HG03342 (cell line): ENCODE measurements around the gene PLA2G15.
A peak's percentile ranks its signal among the peaks of the same experiment; 100 is the strongest.

Source experiments
- ATAC-seq: cut with Tn5 transposase; IDR thresholded peaks from one replicate; pipeline ENCODE4 v1.9.1; 2021; ENCODE audit warnings: mild to moderate bottlenecking, moderate library complexity; ENCODE audit not compliant: unreplicated experiment

The PLA2G15 gene, protein sequence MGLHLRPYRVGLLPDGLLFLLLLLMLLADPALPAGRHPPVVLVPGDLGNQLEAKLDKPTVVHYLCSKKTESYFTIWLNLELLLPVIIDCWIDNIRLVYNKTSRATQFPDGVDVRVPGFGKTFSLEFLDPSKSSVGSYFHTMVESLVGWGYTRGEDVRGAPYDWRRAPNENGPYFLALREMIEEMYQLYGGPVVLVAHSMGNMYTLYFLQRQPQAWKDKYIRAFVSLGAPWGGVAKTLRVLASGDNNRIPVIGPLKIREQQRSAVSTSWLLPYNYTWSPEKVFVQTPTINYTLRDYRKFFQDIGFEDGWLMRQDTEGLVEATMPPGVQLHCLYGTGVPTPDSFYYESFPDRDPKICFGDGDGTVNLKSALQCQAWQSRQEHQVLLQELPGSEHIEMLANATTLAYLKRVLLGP

DNA sequence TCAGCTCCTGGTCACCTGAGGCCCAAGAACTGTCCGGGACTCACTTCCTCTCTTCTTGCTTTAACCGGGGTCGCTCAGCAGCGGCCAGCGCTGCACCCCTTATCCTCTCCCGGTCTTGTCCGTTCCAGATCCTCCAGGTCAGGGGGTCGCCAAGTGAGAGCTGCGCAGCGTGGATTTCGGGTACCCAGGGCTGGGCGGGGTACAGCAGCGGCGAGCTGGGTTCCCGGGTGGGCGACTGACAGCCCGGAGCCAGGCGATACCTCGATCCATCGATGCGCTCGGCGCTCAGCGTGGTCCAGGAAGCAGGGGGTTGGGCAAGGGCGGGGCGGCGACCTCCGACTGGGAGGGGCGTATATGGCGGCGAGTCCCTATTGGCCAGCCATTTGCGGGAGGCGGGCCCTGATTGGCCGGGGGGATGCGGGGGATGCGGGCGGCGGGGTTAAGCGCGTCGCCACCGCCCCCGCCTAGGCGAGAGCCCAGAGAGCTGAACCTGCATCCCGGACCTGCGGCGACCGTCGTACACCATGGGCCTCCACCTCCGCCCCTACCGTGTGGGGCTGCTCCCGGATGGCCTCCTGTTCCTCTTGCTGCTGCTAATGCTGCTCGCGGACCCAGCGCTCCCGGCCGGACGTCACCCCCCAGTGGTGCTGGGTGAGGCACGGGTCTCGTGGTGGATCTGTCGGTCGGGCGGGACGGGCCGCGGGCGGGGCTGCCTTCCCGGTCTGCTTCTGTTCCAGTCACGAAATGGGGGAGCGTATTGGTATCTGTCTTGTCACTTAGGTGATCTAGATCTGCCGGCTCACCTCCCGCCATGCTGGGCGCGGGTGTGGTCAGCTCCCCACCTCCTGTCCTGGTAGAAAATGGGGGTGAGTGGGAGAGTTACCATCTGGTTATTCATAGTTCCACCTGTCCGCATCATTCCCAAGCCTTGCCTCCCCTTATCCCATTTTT is at the start of gene PLA2G15:
TSS of gene PLA2G15 (plus strand) at position 471 of the 951 bp plus-strand sequence. CDS start at position 525, 54 bp downstream.
- ATAC-seq, result peak; percentile 84

DNA sequence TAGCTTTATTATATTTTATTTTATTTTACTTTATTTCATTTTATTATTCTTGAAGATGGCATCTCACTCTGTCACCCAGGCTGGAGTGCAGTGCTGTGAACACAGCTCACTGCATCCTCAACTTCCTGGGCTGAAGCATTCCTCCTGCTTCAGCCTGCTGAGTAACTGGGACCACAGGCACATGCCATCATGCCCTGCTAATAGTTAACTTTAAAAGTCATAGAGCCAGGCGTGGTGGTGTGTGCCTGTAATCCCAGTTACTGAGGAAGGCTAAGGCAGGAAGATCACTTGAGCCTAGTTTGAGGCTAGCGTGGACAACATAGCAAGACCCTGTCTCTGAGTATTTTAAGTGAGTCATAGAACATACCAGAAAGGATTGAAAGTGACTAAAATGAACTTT is 47.9 kb upstream of the PLA2G15 start:
- ATAC-seq, result no peak

DNA sequence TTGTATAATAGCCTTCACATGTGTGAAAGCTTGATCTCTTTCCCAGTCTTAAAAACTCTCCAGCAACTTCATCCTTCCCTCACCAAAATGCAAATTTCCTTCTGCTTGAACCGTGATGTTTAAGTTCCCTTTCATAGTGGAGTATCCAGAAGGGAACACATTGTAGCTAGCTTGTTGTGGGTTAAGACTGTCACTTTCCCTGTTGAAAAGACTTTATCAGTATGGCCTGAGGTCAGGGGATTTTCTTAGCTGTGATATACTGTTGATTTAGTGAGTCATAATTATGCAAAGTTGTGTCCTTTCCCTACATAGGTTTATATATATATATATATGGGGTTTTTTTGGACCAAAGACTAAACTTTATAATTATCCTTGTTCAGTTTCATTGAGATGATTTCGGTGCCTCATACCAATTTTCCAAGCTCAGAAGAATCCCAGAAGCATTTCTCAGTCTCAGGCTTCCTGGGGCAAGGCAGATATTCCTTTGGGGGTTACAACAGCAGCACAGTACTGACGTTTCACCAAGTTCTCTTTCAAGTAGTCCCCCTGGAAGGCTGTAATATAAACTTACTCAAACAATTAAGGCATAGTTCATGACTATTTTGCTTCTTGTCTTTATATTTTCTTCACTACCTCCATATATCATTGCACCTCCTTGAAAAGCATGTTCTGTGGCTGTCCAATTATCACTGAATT is 44.9 kb upstream of the PLA2G15 start:
- no peak for ATAC-seq

DNA sequence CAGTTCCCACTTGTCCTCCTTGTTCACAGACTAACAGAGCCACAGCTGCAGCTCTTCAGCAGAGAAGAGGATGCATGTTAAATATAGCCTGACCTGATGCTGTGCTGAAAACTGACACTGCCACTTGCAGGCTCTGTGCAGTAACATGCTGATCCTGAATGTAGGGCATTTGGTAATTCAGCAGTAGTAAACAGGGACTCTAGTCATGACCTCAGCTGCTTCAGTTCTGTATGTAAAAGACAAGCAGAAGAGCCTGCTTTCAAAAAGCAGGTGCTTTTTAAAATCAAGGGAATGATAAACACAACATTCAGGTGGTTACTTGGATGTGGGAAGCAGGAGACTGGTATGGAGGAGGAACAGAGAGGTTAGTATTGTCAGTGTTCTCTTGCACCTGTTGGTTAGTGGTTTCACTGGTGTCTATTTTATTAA is 43.1 kb upstream of the PLA2G15 start:
- no peak for ATAC-seq

DNA sequence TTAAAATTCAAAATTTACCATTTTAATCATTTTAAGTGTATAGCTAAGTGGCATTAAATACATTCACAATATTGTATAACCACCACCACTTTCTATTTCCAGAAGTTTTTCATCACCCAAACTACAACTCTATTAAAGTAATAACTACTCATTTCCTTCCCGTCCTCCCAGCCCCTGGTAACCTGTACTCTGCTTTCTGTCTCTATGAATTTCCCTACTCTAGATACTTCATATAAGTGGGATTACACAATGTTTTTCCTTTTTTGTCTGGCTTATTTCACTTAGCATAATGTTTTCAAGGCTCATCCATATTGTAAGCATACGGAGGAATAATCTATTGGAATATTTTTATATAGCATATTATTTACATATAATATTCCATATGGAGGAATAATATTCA is 38.9 kb upstream of the PLA2G15 start:
- no peak for ATAC-seq

DNA sequence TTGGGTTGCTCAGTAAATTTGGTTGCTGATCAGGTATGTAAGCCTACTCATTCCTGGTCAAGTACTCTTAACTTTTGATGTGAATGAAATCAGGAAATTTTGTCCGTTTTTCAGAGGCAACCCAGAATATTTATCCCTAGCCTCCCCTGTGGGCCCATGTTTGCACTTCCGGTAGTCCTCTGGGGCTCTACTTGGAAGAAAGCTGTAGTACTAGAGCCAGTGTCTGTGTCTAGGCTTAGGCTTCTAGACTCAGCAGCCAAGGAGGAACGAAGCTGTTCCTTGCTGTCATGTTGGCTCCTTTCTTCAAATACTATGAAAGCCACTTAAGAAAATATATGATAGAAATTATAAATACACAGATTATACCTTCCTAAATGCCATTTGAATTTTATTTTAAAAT is 30.4 kb upstream of the PLA2G15 start:
- ATAC-seq, result no peak

DNA sequence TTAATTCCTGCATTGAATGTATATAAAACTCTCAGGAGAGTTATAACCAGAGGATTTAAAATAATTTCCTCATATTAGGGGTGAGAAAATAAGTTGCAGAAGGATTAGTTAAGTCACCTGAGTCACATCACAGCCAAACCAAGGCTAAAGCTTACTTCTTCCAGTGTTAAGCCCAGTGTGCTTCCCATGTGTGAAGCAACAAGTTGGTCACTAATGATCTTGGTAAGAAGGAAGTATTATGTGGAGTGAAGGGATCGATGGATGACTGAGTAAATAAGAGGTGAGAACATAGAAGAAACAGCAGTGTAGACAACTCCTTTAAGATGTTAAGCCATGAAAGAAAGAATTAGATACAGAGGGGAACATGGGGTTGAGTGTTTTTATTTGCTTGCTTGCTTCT is 29.9 kb upstream of the PLA2G15 start:
- ATAC-seq, result no peak

DNA sequence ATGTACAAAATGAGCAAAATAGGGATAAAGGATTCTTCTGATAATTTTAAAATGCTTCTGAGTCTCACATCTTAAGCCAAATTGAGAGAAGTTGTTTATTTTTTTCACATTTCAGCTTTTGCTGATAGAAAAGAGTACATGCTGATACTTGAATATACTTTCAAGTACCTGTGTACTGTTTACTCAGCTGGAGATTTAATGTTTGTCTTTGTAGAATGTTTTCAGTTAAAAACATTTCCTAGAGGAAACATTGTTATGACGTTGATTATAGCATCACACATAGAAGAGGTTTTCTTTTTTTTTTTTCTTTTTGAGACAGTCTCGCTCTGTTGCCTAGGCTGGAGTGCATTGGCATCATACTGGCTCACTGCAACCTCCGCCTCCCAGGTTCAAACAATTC is 28.9 kb upstream of the PLA2G15 start:
- no peak for ATAC-seq

DNA sequence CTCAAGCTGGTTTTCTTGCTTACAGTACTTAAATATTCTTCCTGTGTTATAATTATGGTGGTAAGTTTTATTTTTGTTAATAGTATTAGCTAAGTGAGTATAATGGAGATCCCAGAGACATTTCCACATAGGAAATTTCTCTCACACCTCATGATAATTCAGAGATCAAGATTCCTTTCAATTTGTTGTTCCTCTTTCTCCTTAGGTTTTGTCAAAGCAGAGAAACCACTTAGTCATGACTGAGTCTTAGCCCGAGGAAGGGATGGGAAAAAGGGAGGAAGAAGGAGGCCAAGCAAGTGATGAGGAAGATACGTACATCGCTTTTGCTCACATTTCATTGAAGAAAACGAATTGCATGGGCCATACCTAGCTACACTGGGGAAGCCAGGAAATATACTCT is 27.7 kb upstream of the PLA2G15 start:
- no peak for ATAC-seq

DNA sequence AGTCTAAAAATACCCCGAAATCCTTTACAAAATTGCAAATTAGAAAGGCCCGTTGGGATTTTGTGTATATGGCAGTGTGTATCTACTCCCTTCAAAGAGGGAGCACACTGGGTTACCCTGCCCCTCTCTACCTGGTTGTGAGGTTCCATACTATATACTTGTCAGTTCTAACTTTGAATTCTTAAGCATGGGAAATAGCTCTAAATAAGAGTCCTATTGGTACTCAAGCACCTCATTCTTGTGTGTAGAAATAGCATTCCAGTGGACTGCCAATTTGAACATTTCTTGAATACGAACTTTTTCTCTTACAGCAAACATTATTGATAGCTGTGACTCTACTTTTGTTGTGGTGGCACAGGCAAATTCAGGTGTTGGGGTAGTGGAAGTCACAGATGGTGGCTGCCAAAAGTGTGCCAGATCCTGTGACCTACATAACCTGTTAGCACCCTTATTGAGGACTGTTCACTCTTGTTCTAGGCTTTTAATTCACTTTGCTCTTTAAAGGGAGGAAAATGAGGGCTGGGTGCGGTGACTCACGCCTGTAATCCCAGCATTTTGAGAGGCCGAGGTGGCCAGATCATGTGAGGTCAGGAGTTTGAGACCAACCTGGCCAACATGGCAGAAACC is 25.3 kb upstream of the PLA2G15 start:
- ATAC-seq, result no peak

DNA sequence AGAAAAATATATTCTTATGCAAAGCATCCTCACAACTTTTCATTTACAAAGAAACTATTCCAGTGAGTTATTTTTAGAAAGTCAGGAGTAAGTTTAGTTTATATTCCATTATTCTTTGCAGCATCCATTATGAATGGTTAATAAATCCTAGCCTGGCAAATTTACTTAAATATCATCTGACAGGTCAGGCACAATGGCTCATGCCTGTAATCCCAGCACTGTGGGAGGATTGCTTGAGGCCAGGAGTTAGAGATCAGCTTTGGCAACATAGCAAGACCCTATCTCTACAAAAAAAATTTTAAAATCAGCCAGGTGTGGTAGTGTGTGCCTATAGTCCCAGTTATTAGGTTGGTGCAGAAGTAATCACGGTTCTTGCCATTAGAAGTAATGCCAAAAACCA is 22.1 kb upstream of the PLA2G15 start:
- ATAC-seq, result no peak

DNA sequence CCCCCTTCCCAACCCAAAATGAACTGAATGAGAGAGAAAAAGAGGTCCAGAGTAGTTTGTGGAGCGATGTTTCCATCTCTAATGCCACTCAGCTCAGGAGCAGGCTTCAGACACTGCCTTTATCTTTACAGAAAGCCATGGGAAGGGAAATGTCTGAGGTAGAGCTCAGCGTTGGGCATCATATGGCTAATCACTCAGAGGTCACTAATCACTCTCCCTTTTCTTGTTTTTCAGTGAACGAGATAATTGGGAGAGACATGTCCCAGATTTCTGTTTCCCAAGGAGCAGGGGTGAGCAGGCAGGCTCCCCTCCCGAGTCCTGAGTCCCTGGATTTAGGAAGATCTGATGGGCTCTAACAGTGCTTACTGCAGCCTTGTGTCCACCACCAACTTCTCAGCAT is 19.1 kb upstream of the PLA2G15 start:
- no peak for ATAC-seq

DNA sequence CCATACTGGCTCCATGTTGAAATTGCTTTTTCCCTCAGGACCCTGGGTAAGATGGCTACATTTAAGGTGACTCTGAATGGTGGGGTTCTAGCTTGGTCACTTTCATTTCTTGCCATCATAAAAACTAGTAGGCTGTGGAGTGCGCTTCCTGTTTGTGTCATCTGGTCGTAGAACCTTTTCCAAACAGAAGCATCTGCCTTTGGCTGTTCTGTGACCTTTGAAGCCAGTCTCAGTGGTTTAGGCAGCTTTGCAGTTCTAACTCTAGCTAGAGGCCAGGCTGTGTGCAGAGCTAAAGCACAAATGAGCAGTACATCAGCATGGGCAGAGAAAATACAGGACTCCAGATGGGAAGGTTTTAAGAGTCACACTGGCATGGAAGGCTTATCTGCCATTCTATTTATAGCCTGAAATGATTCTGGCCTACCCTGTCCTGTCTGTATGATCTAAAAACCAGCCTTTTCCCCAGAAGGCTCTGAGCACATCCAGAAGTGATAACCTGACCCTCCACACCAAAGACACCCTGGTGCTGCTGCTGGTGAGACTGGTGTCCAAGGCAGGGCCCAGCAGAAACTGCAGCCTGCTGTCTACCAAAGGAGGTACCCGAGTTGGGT is 17.9 kb upstream of the PLA2G15 start:
- no peak for ATAC-seq

DNA sequence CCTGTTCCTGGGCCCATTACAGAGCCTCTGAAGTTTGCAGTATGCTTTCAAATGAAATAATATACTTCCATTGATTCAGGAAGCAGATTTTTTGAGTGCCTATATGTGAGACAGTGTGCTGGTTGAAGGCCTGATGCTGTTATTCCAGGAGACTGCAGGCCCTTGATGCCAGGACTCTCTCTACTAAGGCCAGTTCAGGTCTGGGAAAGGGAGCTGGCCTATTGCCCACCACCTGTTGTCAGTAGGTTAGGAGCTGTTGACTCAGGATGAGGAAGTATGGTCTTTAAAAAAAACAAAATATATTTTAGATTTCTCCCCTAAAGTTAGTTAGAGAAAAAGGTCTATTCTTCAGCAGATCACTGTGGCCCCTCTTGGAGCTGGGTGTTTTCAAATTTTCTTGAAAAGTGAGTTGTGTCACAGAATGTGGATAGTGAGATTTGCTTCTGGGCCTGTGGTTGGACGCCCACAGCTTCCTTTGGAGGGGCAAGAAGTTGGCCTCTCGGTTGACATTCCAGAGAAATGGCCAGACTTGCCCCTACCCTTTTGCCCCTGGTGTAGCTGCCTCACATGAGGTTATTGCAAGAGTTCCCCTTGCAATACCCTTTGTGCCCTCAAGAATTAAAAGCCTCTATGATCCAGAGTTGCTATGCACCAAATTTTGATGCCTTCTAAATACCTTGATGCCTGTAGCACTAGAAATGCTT is 17.2 kb upstream of the PLA2G15 start:
- ATAC-seq, result no peak

DNA sequence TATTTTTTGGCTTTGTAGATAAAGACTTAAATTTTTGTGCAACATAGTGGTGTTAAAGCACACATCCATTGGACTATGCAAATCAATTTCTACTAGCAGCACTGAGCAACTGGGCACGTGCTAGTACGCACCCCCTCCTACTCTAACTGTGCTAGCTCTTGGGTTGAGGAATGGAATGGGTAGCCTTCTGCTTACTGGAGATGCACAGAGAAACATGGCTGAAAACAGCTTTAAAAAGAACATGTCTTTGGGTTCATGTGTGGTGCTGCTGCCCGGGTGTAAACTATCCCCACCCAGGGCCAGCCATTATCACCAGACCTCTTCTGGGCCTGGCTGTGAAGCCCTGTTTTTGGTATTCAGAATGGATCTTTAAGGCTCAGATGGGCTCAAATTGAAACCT is 16.5 kb upstream of the PLA2G15 start:
- no peak for ATAC-seq

DNA sequence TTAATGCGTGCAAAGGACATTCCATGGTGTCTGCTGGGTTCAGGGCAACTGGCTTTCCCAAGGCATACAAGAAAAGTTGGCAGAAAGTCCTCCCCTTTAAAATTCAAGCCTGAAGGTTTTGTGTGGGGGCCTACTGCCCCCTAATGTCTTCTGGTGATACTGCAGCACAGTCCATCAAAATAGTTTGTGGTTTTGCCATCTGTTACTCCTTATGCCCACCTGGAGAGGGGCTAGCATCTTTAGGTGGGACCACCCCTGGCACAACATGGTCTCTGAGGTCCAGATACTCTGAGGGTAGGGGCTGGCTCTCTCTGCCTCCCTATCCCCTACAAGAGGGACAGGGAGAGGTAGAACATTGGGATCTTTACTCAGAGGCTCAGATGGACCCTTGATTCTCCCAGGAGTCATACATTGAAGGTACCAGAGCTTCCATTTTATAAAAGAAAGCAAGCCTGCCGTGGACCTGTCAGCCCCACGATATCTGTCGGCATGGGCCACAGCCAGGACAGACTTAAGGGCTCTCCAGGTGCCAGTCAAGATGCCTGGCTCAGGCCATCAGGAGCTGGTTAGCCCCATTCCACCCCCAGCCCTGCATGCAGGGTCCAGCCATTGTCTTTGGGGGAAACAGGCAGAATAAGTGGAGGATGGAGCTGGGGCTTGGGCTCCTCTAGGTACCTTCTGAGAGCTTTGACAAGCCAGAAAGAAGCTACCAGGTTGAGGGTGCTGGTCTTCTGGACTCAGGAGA is 15.6 kb upstream of the PLA2G15 start:
- no peak for ATAC-seq

DNA sequence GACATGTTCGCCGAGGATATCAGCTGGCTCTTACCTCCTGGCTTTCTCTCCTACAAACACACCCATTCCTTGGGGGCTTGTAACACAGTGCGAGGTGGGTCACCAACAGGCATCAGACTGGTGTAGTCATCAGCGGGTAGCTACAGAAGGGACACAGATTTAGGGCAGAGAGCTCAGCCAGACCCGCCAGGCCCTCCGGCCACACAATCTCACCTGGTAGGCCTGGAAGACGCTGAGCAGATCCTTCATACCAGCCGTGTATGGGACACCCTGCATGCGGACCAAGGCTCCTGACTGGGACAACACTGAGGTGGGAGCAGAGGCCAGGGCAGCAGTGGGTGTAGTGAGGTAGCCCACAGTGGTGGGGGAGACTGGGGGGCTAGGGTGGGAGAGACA is 15.0 kb upstream of the PLA2G15 start:
- ATAC-seq, result no peak

DNA sequence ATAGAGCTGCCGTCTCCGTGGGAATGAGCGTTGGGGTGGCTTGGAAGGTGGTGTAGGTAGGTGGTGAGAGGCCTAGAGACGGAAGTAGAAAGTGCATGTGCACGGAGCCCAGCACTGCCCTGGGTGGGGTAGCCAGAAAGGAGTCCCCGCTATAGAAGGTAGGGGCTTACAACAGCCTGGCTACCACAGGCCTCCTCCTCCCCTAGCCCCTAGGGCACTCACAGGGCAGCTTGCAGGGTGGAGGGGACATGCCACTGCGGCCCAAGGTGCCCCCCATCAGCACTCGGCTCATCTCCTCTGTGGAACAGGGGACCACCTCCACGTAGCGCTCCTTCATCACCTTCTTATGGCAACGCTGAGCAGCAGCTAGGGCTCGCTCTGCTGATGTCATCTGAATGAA is 14.2 kb upstream of the PLA2G15 start:
- no peak for ATAC-seq
